Thyroid gland (tissue), 4 donors: ENCODE measurements around the gene CMC2.

ENCODE experiments used
- CTCF ChIP-seq, 6 experiments: fragments of 200-600 bp in 3 of 6; fragments of 450-650 bp in 3 of 6; sonication (generic) in 3 of 6; IDR thresholded peaks; one replicate each; pipeline ENCODE4 v1.5.1; 2016 to 2019; ENCODE audit warnings: antibody characterized with exemption in 6 of 6, mild to moderate bottlenecking in 2 of 6, inconsistent platforms in 1 of 6, moderate library complexity in 1 of 6
- POLR2A ChIP-seq, 2 donors: fragments of 450-650 bp; IDR thresholded peaks; one replicate each; pipeline ENCODE4 v1.6.1; 2017; ENCODE audit warnings: antibody characterized with exemption in 2 of 2, mild to moderate bottlenecking in 2 of 2, moderate library complexity in 1 of 2

- TF ChIP-seq POLR2A (IDR thresholded peaks at IDR 0.05) (no peak), CTCF (IDR thresholded peaks at IDR 0.05) (no peak)
Observed at GRCh38 chr16:80982646-80983045, 24.0 kb downstream of the CMC2 start.
